Cardiac fibroblast (primary cell): Measurements from ENCODE around the gene GATA2.

Experiments
- DNase-seq, 2 donors: peaks; one replicate each; pipeline versions ENCODE4 v3.0.0 to v3.0.0-alpha.2; 2010; ENCODE audit warnings: low read depth in 2 of 2
- H3K4me3 ChIP-seq, 2 donors: replicated peaks in 1 of 2; 1 replicate in 1 of 2; 2 replicates in 1 of 2; pipeline ENCODE4 v1.5.1; 2011; ENCODE audit warnings: low read depth in 2 of 2, low read length in 2 of 2, mild to moderate bottlenecking in 2 of 2, moderate library complexity in 1 of 2
- TF ChIP-seq, protein P1 (sequence below): IDR thresholded peaks from one replicate; pipeline ENCODE4 v1.5.1; 2011; ENCODE audit warnings: low read depth, mild to moderate bottlenecking, low read length, inconsistent platforms

The GATA2 gene

DNA sequence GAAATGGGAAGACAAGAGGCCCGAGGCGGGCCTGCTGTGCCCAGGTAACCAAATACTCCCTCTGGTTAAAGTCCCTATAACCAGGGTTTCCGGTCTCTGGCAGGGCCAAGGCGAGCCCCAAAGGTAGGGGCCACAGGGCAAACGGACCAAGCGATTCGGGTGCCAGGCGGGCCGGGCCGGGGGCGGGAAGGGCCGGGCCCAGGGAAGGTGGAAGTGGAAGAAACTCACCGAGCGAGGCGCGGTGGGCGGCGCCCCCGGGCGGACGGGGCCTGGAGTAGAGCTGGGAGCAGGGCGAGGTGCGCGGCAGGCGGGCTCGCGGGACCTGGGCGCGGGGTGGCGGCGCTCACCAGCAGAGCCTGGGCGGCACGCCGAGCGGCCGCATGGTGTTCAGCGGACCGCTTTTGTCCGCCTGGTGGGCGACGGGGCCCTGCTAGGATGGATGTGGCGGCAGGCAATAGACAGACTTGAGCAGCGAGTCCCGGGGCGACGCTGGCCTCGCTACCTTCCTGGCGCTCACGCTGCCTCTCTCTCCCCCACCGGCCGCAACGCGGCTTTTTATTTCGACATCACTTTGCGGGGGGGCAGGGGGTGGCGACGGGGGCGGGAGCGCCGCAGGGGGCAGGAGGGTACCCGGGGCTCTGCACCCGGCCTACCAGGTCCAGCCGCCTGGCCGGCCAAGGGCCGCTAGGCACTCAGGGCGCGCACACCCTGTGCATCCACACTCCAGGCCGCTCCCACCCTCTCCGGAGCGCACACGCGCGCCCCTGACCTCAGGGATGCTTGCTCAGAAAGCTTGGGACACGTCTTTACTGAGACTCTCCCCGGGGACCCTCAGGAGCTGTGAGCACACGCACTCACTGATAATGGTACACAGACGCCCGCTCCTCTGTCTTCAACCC, at the start of gene GATA2:
TSS of gene GATA2 (minus strand) at position 531 of the 899 bp plus-strand sequence. CDS start 6,170 bp downstream, outside the sequence.
- H3K4me3 ChIP-seq, result peak within 1 kb of the TSS in 1 of 2 donors; percentile 28
- TF ChIP-seq, protein P1, sequence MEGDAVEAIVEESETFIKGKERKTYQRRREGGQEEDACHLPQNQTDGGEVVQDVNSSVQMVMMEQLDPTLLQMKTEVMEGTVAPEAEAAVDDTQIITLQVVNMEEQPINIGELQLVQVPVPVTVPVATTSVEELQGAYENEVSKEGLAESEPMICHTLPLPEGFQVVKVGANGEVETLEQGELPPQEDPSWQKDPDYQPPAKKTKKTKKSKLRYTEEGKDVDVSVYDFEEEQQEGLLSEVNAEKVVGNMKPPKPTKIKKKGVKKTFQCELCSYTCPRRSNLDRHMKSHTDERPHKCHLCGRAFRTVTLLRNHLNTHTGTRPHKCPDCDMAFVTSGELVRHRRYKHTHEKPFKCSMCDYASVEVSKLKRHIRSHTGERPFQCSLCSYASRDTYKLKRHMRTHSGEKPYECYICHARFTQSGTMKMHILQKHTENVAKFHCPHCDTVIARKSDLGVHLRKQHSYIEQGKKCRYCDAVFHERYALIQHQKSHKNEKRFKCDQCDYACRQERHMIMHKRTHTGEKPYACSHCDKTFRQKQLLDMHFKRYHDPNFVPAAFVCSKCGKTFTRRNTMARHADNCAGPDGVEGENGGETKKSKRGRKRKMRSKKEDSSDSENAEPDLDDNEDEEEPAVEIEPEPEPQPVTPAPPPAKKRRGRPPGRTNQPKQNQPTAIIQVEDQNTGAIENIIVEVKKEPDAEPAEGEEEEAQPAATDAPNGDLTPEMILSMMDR, result no peak
- no peak for DNase-seq

- TF ChIP-seq, protein P1, result no peak
Observed at GRCh38 chr3:128541246-128541645, 48.2 kb upstream of the GATA2 start.

GRCh38 chr3:128539376-128539775, 46.4 kb upstream of the GATA2 start:
- H3K4me3 ChIP-seq, result no peak overlapping the region
- TF ChIP-seq, protein P1, result no peak
- no peak for DNase-seq

More at GRCh38 chr3:128541246-128541645, 48.2 kb upstream of the GATA2 start:
- H3K4me3 ChIP-seq, result no peak overlapping the region
- no peak for DNase-seq

- TF ChIP-seq, protein P1, result no peak
- no peak for DNase-seq
- no peak overlapping the region for H3K4me3 ChIP-seq
Observed at GRCh38 chr3:128537091-128537703, 44.2 kb upstream of the GATA2 start.

DNA sequence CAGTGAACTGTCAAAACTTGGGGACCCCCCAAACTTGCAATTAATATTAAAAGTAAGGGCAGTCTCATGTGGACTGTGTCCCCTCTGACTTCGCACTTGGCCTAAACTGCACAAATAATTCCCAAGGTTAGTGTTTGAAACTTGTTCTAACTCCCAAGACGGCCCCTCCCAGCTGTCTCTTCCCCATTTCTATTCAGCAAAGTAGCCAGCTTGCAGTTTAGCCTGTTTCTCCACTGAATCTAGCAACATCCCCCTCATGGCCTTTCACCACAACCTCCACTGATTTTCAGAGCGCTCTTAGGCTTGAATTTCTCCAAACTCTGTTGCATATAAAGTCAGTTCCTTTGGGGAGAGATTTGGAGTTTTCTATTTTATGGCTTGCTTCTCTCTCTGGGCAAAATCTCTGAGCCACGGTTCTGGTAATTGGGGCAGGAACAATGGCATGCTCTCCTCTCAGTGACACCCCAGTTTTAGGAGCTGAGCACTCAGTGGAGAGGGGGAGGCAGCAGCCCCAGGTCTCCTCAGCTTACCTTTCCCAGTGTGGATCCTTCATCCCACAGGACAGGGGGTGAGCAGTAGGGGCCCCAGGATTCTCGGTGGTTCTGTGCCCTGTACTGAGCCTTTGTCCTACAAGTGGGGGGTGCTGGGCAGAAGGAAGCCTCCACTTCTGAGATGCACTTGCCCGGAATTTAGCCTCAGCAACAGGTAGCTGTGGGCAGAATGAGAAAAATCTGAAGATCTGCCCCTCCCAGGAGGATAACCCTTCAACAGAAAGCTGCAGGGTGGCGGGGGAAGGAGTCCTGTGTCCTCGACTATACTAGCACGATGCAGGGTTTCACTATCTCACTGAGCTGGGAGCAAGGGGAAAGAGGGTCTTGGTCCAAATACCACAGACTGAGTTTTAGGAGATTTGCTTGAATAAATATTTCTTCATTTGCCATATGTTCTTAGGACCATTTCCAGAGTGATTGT, 39.3 kb upstream of the GATA2 start:
- TF ChIP-seq, protein P1, result no peak
- no peak overlapping the region for H3K4me3 ChIP-seq
- DNase-seq, result no peak
